WERI-Rb-1 (cell line): ENCODE data around the gene ZNF366.

Experiments used
- DNase-seq: peaks from one replicate; pipeline ENCODE4 v3.0.0-alpha.2; 2020
- H3K27ac ChIP-seq: fragments of 250-450 bp; sonication (Bioruptor Pico); 2 replicates; pipeline ENCODE4 v1.5.1; 2020; ENCODE audit warnings: mild to moderate bottlenecking, moderate library complexity
- H3K27me3 ChIP-seq: fragments of 250-450 bp; sonication (Bioruptor Pico); 2 replicates; pipeline ENCODE4 v1.5.1; 2021; ENCODE audit warnings: mild to moderate bottlenecking, low read depth, moderate library complexity; ENCODE audit not compliant: insufficient read depth, severe bottlenecking
- H3K36me3 ChIP-seq: fragments of 250-450 bp; sonication (Bioruptor Pico); 2 replicates; pipeline ENCODE4 v1.5.1; 2020; ENCODE audit warnings: mild to moderate bottlenecking, moderate library complexity
- H3K4me3 ChIP-seq: 2 replicates; pipeline ENCODE4 v1.5.1; 2011; ENCODE audit warnings: low read depth, mild to moderate bottlenecking, control low read depth, low read length
- H3K9me3 ChIP-seq: fragments of 250-450 bp; sonication (Bioruptor Pico); 2 replicates; pipeline ENCODE4 v1.5.1; 2021; ENCODE audit warnings: mild to moderate bottlenecking, moderate library complexity; ENCODE audit not compliant: severe bottlenecking
- CTCF ChIP-seq: IDR thresholded peaks from 2 replicates; pipeline ENCODE4 v1.5.1; 2011; ENCODE audit warnings: low read depth, mild to moderate bottlenecking, control low read depth, inconsistent platforms, low read length

ZNF366 gene

GRCh38 chr5:72540759-72541438, 33.7 kb upstream of the ZNF366 start:
- no peak for TF ChIP-seq CTCF
- Histone ChIP-seq H3K4me3 (no peak overlapping the region), H3K27ac (no peak overlapping the region), H3K27me3 (no peaks in the 10 kb centered on the region), H3K9me3 (no peaks in the 10 kb centered on the region), H3K36me3 (no peaks in the 10 kb centered on the region)
- no peak for DNase-seq

- H3K27ac ChIP-seq, result no peak overlapping the region
- H3K4me3 ChIP-seq, result no peak overlapping the region
- H3K36me3 ChIP-seq, result no peaks in the 10 kb centered on the region
- TF ChIP-seq CTCF, result no peak
- H3K27me3 ChIP-seq, result no peaks in the 10 kb centered on the region
- H3K9me3 ChIP-seq, result no peaks in the 10 kb centered on the region
- DNase-seq, result no peak
These were observed 32.5 kb upstream of the ZNF366 start for GRCh38 chr5:72539726-72540125.

DNA sequence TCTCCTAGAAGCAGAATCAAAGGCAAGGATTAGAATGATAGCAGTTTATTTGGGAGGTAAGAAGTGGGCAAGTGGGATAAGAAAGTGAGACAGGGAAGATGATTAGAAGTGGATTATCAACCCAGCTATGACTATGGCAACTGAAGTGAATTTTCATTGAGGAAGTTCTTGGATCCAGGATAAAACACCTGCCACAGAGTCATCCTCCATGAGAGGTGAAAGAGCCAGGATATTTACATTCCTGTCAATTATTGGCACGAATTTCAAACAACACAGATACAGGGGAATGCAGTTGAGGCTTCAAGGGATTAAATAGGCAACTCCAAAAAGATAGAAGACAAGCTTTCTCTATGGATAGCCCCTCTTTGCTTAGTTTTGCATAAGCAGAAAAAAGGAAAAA, 31.8 kb upstream of the ZNF366 start:
- H3K36me3 ChIP-seq, result no peaks in the 10 kb centered on the region
- H3K27me3 ChIP-seq, result no peaks in the 10 kb centered on the region
- no peak overlapping the region for H3K27ac ChIP-seq
- no peak overlapping the region for H3K4me3 ChIP-seq
- DNase-seq, result no peak
- TF ChIP-seq CTCF, result no peak
- H3K9me3 ChIP-seq, result no peaks in the 10 kb centered on the region

DNA sequence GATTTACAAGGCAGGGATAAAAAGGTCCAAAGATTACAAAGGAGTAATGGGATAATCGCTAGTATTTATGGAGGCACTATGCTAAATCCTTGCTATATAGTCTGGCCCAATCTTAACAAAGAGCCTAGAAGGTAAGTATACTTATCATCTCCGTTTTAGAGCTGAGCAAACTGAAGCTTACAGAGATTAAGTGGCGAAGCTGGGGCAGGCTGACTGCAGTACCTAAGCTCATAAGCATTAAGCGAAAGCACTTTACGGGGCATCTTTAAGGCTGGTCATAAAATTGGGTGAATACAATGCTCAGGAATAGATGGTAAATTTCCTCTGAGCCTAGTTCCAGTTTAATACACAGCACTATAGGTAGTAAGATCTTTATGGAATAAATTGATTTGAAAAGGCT, 30.0 kb upstream of the ZNF366 start:
- DNase-seq, result peak; percentile 71
- no peak overlapping the region for H3K27ac ChIP-seq
- no peak for TF ChIP-seq CTCF
- no peaks in the 10 kb centered on the region for H3K9me3 ChIP-seq
- H3K27me3 ChIP-seq, result no peaks in the 10 kb centered on the region
- no peaks in the 10 kb centered on the region for H3K36me3 ChIP-seq
- no peak overlapping the region for H3K4me3 ChIP-seq

- H3K27me3 ChIP-seq, result no peaks in the 10 kb centered on the region
- TF ChIP-seq CTCF, result no peak
- no peak overlapping the region for H3K4me3 ChIP-seq
- no peak for DNase-seq
- H3K9me3 ChIP-seq, result no peaks in the 10 kb centered on the region
- no peaks in the 10 kb centered on the region for H3K36me3 ChIP-seq
- no peak overlapping the region for H3K27ac ChIP-seq
These were observed 24.4 kb upstream of the ZNF366 start for GRCh38 chr5:72531496-72532190.
